OCI-LY3 (cell line): ENCODE measurements around the gene PTH2R.

ENCODE experiments used
- H2AFZ ChIP-seq: fragments of 200-600, 300-600 bp; shearing (Covaris generic); 2 replicates; pipeline ENCODE4 v1.6.0; 2014; ENCODE audit warnings: antibody characterized with exemption, low read depth, low read length
- H3K27ac ChIP-seq: fragments of 200-600, 300-600 bp; sonication (generic); 2 replicates; pipeline ENCODE4 v1.5.1; 2014; ENCODE audit warnings: mild to moderate bottlenecking, low read length, moderate library complexity, mixed read lengths
- H3K27me3 ChIP-seq: fragments of 200-600, 300-600 bp; sonication (generic); 2 replicates; pipeline ENCODE4 v1.6.1; 2014; ENCODE audit warnings: low read depth, low read length, mixed read lengths
- H3K36me3 ChIP-seq: fragments of 200-600, 300-600 bp; sonication (generic); replicated peaks from 2 replicates; pipeline ENCODE3; 2014; ENCODE audit warnings: low read depth, low read length, mixed read lengths
- H3K4me1 ChIP-seq: fragments of 300-600, 200-600 bp; sonication (generic); 2 replicates; pipeline ENCODE4 v1.6.1; 2014; ENCODE audit warnings: low read length, mixed read lengths
- H3K4me2 ChIP-seq: fragments of 200-600, 300-600 bp; sonication (generic); 2 replicates; pipeline ENCODE4 v1.6.1; 2014; ENCODE audit warnings: low read length, mixed read lengths
- H3K4me3 ChIP-seq: fragments of 300-600, 200-600 bp; sonication (generic); 2 replicates; pipeline ENCODE4 v1.5.1; 2014; ENCODE audit warnings: antibody characterized with exemption, mild to moderate bottlenecking, low read length, moderate library complexity
- H3K79me2 ChIP-seq: fragments of 300-600, 200-600 bp; shearing (Covaris generic); 2 replicates; pipeline ENCODE4 v1.6.1; 2014; ENCODE audit warnings: mild to moderate bottlenecking, low read length, mixed read lengths
- H3K9ac ChIP-seq: fragments of 300-600, 200-600 bp; shearing (Covaris generic); 2 replicates; pipeline ENCODE4 v1.6.0; 2014; ENCODE audit warnings: mild to moderate bottlenecking, low read length, moderate library complexity
- H3K9me3 ChIP-seq: fragments of 200-600, 300-600 bp; shearing (Covaris generic); 2 replicates; pipeline ENCODE4 v1.6.1; 2014; ENCODE audit warnings: low read length, mixed read lengths; ENCODE audit not compliant: insufficient read depth
- H4K20me1 ChIP-seq: fragments of 200-600, 300-600 bp; sonication (generic); 2 replicates; pipeline ENCODE4 v1.6.1; 2016; ENCODE audit warnings: low read length, mixed read lengths; ENCODE audit not compliant: insufficient read depth
- CTCF ChIP-seq: fragments of 200-600, 300-600 bp; sonication (generic); IDR thresholded peaks from 2 replicates; pipeline ENCODE4 v1.5.1; 2014; ENCODE audit warnings: antibody characterized with exemption, low read length, low read depth
- EZH2phosphoT487 ChIP-seq: fragments of 200-600 bp; shearing (Covaris generic); IDR thresholded peaks from 2 replicates; pipeline ENCODE4 v1.6.1; 2018; ENCODE audit warnings: antibody characterized with exemption, mixed run types, low read depth

Gene PTH2R

GRCh38 chr2:208399201-208399600 lies 7.4 kb upstream of the PTH2R start:
- Histone ChIP-seq H2AFZ (no peak overlapping the region), H3K79me2 (no peaks in the 10 kb centered on the region), H3K9ac (no peak overlapping the region), H3K36me3 (no peaks in the 10 kb centered on the region), H3K9me3 (no peaks in the 10 kb centered on the region), H3K27me3 (peaks cover 7% of the 10 kb centered on the region), H3K4me2 (no peak overlapping the region), H3K4me1 (peaks cover 4% of the 10 kb centered on the region), H4K20me1 (no peaks in the 10 kb centered on the region), H3K4me3 (no peak overlapping the region), H3K27ac (no peak overlapping the region)
- no peak for TF ChIP-seq CTCF
- no peak for TF ChIP-seq EZH2phosphoT487

DNA sequence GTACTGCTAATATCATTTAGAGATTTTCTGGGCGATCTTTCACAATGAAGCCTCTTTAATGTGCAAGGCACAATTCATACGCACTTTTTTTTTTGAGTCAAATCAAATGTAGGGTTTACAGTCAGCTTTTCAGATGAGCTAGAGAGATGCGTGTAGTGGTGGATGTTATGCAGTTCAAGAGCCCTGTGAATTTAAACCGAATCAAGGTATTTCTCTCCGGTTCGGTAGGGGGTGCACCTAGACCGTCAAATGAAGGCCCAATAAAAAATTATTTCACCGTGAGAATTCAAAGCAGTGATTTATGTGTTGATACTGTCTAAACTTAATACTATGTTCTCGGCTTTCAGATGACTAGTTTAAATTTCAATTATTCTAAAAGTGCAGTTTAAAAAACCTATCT lies 1.1 kb downstream of the PTH2R start:
- TF ChIP-seq EZH2phosphoT487 (no peak), CTCF (peak; percentile 51)
- H3K4me3 ChIP-seq, result no peak overlapping the region
- no peaks in the 10 kb centered on the region for H3K36me3 ChIP-seq
- no peaks in the 10 kb centered on the region for H4K20me1 ChIP-seq
- no peak overlapping the region for H3K27ac ChIP-seq
- H3K4me1 ChIP-seq, result no peaks in the 10 kb centered on the region
- H3K9ac ChIP-seq, result no peak overlapping the region
- H3K79me2 ChIP-seq, result no peaks in the 10 kb centered on the region
- no peaks in the 10 kb centered on the region for H3K9me3 ChIP-seq
- no peaks in the 10 kb centered on the region for H3K27me3 ChIP-seq
- H3K4me2 ChIP-seq, result no peak overlapping the region
- no peak overlapping the region for H2AFZ ChIP-seq

DNA sequence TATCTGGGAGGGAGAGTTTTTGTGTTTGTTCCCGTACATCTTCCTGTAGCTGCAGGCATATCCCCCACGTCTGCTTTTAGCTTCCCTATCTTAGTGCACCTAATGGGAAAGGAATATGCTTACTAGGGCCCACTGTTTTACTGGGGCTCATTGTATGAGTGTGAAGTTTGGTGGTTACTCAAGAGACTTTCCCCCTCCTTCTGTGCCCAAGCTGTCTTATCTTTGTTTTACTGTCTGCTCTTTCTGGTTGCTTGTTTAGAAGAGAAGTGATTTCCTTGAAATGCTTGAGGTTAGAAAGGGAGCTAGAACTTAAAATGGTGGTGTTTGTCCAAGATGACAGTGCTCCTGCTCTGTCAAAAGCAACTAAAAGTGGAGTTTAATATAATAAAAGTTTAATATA lies 7.3 kb downstream of the PTH2R start:
- Histone ChIP-seq H3K36me3 (no peaks in the 10 kb centered on the region), H3K4me3 (no peak overlapping the region), H3K27ac (no peak overlapping the region), H3K4me2 (no peak overlapping the region), H3K9ac (no peak overlapping the region), H3K27me3 (no peaks in the 10 kb centered on the region), H3K9me3 (0 out of 2 replicates have a peak, but pooled peaks cover 3% of the 10 kb centered on the region), H3K4me1 (peaks cover 18% of the 10 kb centered on the region), H4K20me1 (no peaks in the 10 kb centered on the region), H3K79me2 (no peaks in the 10 kb centered on the region), H2AFZ (no peak overlapping the region)
- TF ChIP-seq CTCF (no peak), EZH2phosphoT487 (no peak)

DNA sequence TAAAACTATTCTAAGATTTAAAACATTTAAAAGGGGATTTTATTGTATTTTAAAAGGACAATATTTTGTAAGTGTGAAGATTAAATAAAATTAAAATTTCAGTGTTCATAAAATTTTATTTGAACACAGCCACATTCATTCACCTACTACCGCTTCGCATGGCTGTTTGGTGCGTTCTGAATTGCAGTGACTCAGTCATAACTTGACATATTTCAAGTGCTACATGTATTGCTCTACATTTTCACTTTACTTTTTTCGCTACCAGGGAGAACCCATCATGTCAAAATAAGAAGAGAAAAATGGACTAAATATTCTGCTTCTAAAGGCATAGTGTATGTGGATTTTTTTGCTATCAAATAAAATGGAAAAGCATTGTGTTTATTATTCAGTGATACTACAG lies 8.7 kb downstream of the PTH2R start:
- H3K9me3 ChIP-seq, result 0 out of 2 replicates have a peak, but pooled peaks cover 3% of the 10 kb centered on the region
- H4K20me1 ChIP-seq, result no peaks in the 10 kb centered on the region
- peak overlapping the region; percentile 47 for H3K4me2 ChIP-seq
- H3K27me3 ChIP-seq, result no peaks in the 10 kb centered on the region
- H3K4me3 ChIP-seq, result peak overlapping the region; percentile 23; the same call in 1 of the 2 replicates
- peak overlapping the region; percentile 59 for H3K27ac ChIP-seq
- no peak for TF ChIP-seq CTCF
- TF ChIP-seq EZH2phosphoT487, result no peak
- no peak overlapping the region for H3K9ac ChIP-seq
- peaks cover 18% of the 10 kb centered on the region for H3K4me1 ChIP-seq
- no peaks in the 10 kb centered on the region for H3K79me2 ChIP-seq
- H2AFZ ChIP-seq, result no peak overlapping the region
- H3K36me3 ChIP-seq, result no peaks in the 10 kb centered on the region
